COLO829 (cell line): Measurements from ENCODE around the gene ZNF592.
"Not testable (repeated sequence)": the region's sequence is repeated elsewhere in the genome, so short reads cannot be mapped to it uniquely, and the experiment has no call there.

Source experiments
- DNase-seq: peaks from one replicate; pipeline ENCODE4 v3.0.0; 2012; ENCODE audit warnings: low spot score

Gene ZNF592

DNA sequence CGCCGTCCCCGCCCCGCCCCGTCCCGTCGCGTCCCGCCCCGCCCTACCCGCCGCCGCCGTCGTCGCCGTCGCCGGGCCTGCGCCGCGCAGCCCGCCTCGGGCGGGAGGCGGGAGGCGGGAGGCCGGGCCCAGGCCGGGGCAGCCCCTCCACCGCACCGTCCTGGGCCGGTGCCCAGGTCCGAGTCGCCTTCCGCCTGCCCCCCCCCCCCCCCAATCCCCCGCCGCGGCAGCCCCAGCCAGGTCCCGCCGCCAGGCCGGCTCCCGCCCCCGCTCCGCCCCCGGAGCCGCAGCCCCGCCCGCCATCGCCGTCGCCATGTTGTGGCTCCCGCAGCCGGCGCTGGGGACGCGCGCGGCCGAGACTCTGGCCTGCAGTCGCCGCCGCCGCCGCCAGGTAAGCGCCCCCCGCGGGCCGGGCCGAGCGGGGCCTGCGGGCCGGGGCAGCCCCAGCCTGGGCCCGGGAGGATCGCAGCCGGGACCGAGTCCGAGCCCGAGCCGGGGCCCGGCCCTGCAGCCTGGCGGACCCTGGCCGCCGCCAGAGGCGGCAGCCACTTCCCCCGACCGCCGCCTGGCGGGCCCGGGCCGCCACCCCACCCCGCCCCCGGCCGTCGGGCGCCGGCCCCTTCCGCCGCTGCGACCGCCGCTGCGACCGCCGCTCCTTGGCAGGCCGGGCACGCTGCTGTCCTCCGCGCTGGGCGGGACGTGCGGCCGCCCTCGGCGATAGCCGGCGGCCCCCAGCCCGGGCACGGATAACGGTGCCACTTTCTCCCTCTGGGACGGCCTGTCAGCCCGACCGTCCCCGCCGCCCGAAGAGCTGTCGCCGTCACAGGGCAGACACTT, at the start of gene ZNF592:
Gene ZNF592, plus strand, starts transcription at position 319 of the 837 bp plus-strand sequence. CDS start 34,084 bp downstream, outside the sequence.
- DNase-seq = no peak

GRCh38 chr15:84699538-84700191, 48.7 kb upstream of the ZNF592 start:
- DNase-seq = no peak

DNA sequence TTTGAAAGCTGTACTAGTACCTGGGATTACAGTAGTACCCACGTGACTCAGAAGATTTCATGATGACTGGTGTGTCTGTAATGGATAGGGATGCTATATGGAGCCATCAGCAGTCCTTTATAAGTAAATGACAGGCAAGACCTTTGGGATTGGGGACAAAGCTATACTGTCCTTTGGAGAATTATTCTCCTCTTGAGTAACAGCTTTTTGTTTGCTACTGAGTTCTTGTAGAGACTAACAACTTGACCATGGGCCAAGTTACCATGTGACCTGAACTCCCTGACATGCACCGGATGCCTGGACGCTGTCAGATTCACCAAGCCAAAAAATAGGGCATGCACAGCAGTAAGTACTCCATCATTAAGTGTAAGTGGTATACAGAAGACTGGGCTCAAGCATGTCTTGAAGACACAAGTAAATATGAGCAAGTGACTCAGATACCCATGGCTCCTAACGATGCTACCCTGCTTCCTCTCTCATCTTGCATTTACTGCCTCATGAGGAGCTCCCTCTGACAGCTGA, 45.4 kb upstream of the ZNF592 start:
- no peak for DNase-seq

DNA sequence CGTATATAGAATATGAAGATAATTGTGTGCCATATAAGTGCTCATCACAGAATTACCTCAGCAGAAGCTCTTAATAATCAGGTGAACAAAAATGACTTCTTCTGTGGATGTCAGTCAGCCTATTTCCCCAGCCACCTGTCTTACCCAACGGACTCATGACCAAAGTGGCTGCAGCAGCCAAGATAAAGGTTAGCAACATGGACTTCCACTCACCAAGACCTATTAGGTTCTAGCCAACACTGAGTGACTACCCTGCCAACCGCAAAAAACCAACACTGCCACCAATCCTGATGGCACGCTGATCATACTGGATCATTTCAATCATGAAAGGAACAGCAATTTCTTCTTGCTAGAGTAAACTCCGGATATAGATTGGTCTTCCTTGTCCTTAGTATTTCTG, 44.6 kb upstream of the ZNF592 start:
- no peak for DNase-seq

GRCh38 chr15:84714372-84714771, 34.0 kb upstream of the ZNF592 start:
- DNase-seq = no peak

- no peak for DNase-seq
These were observed 33.6 kb upstream of the ZNF592 start for GRCh38 chr15:84714821-84715220.

- no peak for DNase-seq
These were observed 32.9 kb upstream of the ZNF592 start for GRCh38 chr15:84715441-84716035.

DNA sequence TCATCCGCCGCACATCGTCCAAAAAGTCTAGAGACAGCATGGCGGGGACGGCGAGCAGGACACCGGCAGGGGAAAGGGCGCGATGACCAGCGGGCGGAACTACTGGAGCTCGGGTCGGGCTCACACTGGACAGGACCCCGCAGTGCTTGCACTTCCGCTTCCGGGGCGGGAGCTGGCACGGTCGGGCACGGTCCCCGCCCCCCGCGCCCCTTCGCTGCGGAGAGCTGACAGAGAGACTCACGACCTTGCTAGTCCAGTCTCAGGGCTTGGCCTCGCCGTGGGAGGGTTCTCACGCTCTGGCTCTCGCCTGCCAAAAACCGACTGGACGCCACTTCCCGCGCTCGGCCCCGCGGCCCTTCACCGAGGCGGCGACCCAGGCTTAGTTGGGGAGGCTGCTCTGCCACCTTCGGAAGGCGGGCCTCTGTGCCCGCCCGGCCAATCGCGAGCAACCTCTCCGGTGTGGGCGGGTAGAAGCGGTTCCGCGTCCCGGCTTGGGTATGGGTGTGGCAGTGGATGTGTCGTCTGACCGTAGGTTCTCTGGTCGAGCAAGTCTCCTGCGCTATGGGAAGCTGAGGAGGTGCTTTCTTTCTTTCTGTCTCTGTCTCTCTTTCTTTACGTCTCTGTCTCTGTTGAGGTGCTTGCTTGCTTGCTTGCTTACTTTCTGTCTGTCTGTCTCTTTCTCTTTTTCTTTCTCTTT, 32.2 kb upstream of the ZNF592 start, which contains the start of gene SEC11A:
Gene SEC11A, minus strand, starts transcription at position 104 of the 697 bp plus-strand sequence. Its CDS starts 64 bp downstream, at position 40.
- DNase-seq = peak; percentile 98

- DNase-seq = no peak
These were observed 27.0 kb upstream of the ZNF592 start for GRCh38 chr15:84721371-84721770.

DNA sequence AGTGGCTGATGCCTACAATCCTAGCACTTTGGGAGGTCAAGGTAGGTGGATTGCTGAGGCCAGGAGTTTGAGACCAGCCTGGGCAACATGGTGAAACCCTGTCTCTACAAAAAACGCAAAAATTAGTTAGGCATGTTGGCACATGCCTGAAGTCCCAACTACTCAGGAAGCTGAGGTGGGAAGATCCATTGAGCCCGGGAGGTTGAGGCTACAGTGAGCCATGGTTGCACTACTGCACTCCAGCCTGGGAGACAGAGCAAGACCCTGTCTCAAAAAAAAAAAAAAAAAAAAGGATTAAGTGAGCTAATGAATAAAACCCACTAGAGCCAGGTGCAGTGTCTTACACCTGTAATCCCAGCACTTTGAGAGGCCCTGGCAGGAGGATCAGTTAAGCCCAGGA, 25.8 kb upstream of the ZNF592 start:
- DNase-seq = no peak

GRCh38 chr15:84725001-84725491, 23.3 kb upstream of the ZNF592 start:
- DNase-seq = no peak

DNA sequence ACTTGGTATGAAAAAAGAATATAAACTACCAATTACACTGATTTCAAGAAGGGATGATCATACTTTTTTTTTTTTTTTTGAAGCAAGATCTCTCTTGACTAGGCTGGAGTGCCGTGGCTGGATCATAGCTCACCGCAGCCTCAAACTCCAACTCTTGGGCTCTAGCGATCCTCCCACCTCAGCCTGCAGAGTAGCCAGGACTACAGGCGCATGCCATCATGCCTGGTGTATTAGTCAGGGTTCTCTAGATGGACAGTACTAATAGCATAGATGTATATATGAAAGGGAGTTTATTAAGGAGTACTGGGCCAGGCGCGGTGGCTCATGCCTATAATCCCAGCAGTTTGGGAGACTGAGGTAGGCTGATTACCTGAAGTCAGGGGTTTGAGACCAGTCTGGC, 21.0 kb upstream of the ZNF592 start:
- no peak for DNase-seq

GRCh38 chr15:84731774-84732173, 16.6 kb upstream of the ZNF592 start:
- DNase-seq = no peak

DNA sequence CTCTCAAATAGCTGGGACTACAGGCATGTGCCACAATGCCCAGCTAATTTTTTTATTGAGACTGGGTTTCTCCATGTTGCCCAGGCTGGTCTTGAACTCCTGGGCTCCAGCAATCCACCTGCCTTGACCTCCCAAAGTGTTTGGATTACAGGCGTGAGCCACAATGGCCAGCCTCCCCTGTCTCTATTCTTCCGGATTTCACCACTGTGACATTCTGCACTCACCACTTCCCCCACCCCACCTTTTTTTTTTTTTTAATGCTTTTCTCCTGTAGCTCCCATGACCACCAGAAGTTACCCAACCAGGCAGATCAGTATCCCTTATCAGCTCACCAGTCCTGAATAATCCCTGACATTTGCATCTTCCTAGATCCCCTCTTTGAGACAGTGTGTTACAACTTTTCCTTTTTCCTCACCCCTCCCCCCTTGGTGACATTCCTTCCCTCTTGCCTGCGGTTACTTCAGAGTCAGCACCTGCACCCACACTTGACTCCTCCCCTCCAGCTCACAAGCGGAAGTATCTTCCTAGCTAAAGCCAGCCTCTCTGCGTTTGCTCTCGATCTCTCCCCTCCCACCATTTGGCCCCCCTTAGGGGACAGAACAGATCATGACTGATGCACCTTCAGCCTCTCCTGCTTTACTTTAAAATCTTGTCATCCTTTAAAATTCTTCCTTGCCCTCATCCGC, 13.5 kb upstream of the ZNF592 start:
- no peak for DNase-seq

GRCh38 chr15:84735480-84736061, 12.8 kb upstream of the ZNF592 start:
- DNase-seq = not testable (repeated sequence)

- no peak for DNase-seq
These were observed 12.0 kb upstream of the ZNF592 start for GRCh38 chr15:84736375-84736774.

- peak; percentile 89 for DNase-seq
These were observed 11.4 kb upstream of the ZNF592 start for GRCh38 chr15:84737005-84737404.

GRCh38 chr15:84740691-84741090, 7.7 kb upstream of the ZNF592 start:
- no peak for DNase-seq

DNA sequence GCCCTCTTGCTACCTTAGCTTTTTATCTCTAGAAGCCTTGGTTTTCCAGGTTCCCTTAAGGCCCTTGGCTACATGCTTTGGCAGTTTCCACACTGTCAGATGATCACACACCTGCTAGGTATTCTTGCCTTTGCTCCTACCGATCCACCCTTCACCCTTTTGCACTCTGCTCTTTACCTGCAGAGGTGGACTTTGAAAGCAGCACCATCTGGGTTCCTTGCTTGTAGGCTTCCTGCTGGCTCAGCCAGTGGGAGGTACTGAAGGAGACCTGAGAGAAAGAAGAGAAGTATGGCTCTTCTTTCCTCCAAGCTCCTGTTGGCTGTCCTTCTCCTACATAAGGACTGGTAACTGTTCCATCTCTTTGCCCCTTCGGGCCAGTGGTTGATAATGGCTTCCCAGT, 7.3 kb upstream of the ZNF592 start:
- DNase-seq = no peak

DNA sequence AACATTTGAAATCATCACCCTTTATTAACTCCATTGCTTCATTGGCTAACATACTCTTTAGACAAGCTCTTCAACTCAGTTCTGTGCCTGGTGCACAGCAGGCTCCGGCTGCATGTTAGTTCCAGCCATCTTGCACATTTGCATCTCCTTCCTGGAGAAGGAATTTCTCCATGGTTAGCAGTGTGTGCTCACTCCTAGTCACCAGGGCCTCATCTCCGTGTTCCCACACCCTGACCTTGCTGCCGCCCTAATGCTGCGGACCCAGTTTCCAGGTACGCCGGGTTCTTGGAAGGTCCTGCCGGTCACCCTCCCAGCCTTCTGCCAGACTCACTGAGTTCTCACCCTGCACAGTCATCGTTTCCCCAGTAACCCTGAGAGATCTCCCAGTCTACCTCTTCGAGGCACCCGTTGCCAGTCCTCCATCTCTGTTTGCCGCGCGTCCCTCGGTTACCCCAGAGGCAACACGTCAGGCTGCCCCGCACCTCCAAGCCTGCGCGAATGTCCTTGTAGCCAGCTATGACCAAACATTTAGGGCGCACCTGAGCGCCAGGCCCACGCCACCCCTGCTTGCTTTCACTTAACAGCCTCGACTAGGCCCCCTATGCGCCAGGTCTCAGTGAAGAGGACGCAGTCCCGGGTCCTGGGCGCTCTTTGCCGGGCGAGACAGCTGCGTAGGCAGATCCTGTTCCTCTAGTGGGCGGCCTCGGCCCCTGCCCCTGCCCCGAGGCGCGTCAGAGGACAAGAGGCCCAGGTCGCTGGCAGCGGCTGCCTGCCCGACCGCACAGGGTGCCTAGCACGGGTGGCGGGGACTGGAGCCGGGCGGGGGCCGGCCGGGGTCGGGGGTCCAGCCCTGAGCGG, 747 bp upstream of the ZNF592 start:
- no peak for DNase-seq
